ENCODE measurements around the gene BRD3OS.
"Not testable (repeated sequence)": the region's sequence is repeated elsewhere in the genome, so short reads cannot be mapped to it uniquely, and the experiment has no call there.

Gene BRD3OS

GRCh38 chr9:133988771-133989170 lies 36.5 kb upstream of the BRD3OS start:
- not testable (repeated sequence) for DNase-seq (ENCODE audit: low read depth, low spot score)

GRCh38 chr9:133989625-133990365 lies 35.5 kb upstream of the BRD3OS start:
- DNase-seq (ENCODE audit: low read depth, low spot score) = no peak

DNA sequence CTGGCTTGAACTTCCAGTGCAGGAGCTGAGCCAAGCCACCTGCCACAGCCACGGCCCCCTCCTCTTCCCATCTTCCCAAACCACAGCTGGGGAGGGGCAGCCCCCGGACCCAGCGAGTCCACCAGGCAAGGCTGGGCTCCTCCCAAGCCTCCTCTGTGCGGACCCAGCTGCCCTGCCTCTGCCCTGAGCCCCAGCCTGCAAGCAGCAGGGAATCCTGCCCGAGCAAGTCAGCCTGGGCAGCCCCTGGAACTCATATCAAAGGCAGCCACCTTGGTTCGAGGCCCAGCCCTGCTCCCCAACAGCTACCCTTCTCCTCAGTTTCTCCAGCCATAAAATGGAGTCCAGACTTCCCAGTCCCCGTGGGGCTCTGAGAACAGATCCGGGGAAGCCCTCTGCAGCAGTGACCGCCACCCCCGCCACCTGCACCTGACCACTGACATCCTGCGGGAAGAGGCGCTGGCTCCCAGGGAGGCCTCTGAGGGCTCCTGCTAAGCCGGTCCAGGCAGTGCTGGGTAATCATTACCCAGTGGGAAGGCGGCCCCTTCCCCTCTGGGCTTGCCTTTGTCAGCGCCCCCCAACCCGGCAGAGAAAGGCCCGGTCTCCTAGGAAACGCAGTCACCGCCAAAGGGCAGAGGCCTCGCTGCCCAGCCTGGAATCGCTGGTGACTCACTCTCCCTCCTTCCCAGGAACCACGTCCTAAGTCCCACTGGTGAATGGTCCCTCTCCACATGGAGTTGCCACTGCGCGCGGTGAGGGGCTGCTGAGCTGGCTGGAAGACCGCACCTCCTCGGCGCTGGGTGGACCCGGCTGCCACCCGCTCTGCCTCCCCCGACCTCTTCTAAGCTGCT lies 34.7 kb upstream of the BRD3OS start:
- DNase-seq (ENCODE audit: low read depth, low spot score) = peak; percentile 82

GRCh38 chr9:133991214-133991921 lies 33.9 kb upstream of the BRD3OS start:
- DNase-seq (ENCODE audit: low read depth, low spot score) = no peak

DNA sequence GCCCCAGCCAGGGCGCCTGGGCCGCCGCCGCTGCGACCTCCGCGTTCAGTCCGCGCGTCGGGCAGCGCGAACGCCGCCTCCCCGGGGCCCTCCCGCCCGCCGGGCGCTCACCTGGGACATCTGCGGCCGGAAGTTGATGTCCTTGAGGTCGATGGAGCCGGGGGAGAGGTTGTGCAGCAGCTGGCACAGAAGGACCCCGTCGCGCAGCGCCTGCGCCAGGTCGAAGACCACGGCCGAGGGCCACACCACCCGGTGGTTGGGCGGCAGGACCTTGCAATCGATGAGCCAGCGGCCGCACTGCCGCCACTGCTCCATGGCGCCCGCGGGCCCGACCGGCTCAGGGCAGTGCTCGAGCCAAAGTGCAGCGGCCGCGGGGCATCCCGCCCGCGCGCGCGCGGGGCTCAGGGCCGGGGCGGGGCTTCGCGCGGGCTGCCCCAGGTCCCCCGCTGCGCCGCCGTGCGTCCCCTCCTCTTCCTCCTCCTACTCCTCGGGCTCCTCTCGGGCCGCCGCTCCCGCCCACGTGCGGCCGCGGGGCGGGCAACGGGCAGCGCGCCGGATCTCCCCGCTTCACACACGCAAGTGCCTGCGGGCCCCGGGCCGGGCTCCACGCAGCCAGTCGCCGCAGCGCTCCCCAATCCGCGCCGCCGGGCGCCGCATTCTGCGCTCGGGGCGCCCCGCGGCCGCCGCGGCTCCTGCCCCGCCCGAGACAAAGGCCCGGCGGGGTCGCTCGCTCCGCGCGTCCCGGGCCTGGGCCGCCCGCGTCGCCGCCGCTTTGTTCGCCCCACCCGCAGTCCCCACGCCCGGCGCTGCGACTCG lies 33.1 kb upstream of the BRD3OS start, which contains the start of gene VAV2:
Gene VAV2, minus strand, starts transcription at position 361 of the 816 bp plus-strand sequence. Its CDS starts 46 bp downstream, at position 315.
- peak; percentile 70 for DNase-seq (ENCODE audit: low read depth, low spot score)

DNA sequence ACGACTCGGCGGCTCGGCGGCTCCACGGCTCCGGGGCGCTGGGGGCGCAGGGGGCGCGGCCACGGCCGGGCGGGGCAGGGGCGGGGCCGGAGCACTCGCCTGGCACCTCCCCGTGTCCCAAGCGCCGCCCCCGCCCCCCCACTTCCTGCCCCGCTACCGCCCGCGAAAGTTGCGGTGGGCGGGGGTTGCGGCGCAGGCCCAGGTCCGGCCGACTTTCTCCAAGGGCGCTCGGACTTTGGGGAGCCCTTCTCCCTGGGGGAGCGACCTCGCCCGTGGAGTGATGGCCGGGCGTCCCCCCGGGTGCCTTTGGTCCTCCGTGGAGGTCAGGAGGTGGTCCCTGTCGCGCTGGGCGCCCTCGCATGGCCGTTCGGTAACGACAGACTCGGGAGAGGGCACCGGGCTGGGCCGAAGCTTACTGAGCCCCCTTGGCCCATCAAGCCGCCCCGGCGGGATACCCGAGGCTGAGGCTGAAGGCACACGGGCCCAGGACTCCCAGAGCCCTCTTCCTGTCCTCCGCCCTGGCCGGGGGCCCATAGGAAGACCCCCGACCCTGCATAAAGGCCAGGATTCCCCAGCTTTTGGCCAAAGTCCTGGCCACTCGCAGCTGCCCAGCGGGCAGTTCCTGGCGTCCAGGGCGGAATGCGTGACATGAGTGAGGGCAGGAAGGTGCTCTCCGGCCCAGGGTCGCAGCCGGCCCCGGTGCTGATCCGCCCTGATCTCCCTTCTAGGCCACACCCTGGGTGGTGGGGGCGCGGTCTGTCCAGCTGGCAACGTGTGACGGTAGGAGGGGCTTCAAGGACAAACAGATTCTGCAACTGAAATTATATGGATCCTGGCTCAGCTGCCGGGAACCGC lies 32.3 kb upstream of the BRD3OS start:
- peak; percentile 72 for DNase-seq (ENCODE audit: low read depth, low spot score)

DNA sequence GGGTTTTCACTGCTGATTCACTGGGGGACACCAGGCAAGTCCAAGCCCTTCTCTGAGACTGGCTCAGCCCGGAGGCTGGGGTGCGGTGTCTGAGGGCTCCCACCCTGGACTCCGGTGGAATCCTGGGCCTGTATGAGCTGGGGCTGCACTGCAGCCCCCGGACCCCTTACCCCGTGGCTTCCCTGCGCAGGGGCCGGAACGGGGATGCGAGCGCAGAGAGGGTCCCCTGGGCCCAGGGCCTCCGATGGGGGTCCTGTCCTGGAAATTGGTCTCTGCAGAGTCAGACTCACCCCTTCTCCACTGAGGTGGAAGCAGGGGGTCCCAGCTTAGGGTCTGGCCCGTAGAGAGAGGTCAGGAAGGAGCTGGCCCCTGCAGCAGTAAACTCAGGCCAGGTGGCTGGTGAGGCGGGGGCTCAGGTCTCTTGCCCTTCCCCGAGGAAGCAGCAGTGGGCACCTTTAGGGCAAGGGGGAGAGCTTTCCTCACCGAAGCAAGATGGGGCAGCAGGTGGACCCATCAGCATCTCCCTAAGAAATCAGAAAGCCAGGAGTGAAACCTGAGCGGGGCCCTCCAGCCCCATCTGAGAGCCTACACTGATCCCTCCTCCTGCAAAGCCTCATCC lies 31.5 kb upstream of the BRD3OS start:
- no peak for DNase-seq (ENCODE audit: low read depth, low spot score)

DNA sequence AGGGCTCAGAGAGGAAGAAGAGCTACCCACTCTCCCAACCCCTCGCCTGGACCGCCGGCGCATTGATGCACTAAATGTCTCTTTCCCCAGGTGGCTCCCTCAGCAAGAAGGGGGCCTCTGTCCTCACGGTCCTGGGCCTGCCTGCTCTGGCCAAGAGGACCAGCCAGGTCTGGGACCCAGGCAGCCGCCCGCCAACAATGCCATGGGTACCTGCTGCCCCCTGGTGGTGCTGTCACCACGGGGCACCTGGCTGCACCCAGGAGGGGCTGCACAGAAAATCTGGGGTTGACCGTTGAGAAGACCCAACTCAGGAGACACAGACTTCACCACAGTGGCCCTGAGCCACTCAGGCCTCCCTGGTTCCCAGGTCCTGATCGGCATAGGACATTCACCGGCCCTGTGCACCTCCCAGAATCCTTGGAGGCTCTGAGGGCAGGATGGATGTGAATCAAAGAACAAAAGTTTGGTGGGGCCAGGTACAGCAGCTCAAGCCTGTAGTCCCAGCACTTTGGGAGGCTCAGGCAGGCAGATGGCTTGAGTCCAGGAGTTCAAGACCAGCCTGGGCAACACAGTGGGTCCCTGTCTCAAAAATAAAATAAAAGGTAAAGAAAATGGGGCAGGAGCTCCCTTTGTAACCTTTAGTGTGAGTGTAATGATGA lies 30.8 kb upstream of the BRD3OS start:
- DNase-seq (ENCODE audit: low read depth, low spot score) = peak; percentile 89

- DNase-seq (ENCODE audit: low read depth, low spot score) = no peak
These were observed 30.0 kb upstream of the BRD3OS start for GRCh38 chr9:133995012-133995896.

DNA sequence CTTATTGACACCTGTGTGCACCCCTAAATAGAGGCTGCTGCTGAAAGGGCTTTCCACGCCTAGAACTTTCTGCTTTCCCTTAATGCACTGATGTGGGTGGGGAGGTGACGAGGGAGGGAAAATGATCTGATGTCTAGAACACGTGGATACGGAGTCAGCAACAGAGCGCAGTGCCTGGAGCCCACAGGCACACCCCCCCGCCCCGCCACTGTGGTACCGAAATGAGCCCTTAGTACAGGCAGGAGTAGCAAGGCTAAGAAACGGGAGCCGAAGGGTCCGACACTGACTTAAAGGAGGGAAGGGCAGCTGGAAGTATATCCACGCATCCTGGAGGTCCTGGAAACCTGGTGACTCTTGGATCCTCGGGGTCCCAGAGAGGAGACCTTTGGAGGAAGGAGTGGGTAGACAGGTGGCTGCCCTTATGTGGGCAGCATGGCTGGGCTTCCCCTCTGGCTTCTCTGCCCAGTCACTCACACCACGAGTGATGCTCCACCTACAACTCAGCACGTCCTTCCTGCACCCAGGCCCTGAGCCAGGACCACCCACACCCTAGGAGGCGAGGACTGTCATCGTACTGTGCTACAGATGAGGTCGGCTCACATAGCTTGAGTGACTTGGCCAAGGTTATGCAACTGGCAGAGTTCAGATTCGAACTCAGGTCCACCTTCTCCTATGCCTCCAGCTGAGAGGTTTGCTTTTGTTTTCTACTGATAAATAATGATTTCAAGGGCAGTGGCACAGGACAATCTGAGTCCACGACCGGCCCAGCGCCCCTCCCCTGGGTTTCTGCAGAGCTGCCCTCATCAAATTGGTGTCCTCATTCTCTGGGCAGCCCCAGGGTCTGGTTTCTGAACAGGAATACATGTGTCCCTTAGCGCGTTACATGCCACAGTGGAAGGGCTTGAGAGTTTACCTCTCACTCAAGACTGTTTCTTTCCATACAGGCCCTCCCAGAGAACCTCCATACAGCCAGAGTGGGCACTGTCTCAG lies 28.5 kb upstream of the BRD3OS start:
- no peak for DNase-seq (ENCODE audit: low read depth, low spot score)

GRCh38 chr9:133997584-133997983 lies 27.7 kb upstream of the BRD3OS start:
- no peak for DNase-seq (ENCODE audit: low read depth, low spot score)

DNA sequence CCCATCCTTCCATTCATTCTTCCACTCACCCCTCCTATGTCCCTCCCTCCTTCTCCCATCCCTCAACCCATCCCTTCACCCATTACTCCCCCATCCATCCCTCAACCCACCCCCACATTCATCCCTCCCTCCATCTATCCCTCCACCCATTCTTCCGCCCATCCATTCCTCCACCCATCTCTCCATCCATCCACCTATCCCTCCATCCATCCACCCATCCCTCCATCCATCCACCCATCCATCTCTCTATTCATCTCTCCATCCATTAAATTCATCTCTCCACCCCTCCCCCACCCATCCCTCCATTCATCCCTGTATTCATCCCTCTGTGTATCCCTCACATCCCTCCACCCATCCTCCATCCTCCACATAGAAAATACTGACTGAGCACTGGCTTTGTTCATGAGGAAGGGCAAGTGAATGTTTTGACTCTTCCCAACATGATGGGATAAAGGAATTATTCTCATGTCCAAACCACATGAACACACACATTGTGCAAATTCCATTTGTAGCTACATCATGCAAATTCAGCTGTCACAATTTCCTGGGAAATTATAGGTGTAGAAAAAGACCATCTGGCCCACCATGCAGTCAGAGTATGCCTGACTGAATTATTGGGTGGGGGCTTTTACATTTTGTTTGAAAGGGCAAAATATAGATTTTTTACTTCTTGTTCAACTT lies 26.2 kb upstream of the BRD3OS start:
- no peak for DNase-seq (ENCODE audit: low read depth, low spot score)

GRCh38 chr9:133999851-134000265 lies 25.4 kb upstream of the BRD3OS start:
- DNase-seq (ENCODE audit: low read depth, low spot score) = no peak

GRCh38 chr9:134002796-134003195 lies 22.5 kb upstream of the BRD3OS start:
- DNase-seq (ENCODE audit: low read depth, low spot score) = no peak

DNA sequence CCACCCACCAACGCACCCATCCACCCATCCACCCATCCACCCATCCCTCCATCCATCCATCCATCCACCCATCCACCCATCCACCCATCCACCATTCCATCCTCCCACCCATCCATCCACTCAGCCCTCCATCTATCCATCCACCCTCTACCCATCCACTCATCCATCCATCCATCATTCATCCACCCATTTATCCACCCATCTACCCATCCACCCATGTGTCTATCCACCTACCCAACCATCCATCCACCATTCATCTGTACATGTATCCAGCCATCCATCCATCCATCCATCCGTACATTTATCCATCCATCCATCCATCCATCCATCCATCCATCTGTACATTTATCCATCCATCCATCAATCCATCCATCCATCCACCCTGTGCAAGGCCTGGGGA lies 22.0 kb upstream of the BRD3OS start:
- no peak for DNase-seq (ENCODE audit: low read depth, low spot score)

- DNase-seq (ENCODE audit: low read depth, low spot score) = no peak
These were observed 21.0 kb upstream of the BRD3OS start for GRCh38 chr9:134004131-134004873.
